ENCODE measurements around the gene CDKN1A. TPM values are rescaled to one million over a fixed set of nuclear protein-coding genes. Genes with fewer than 3 reads are reported as not detected.
A peak's percentile ranks its signal among the peaks of the same experiment; 100 is the strongest.

Gene CDKN1A
- total RNA-seq, 4 donors from 2014 or later, result 49.7 to 137 (median 81.7) TPM

- WGBS, 2 donors (ENCODE audit: low coverage in 1 of 2), result 89 to 91% methylated on average over 5 to 7 of the region's 11 CpGs
- H3K27ac ChIP-seq, result no peak overlapping the region
- H3K27me3 ChIP-seq, result no peaks in the 10 kb centered on the region
- H3K4me1 ChIP-seq, result peaks cover 0 to 14% (median 8%) of the 10 kb centered on the region in 3 donors
- TF ChIP-seq EP300 (IDR thresholded peaks at IDR 0.05) (no peak), CTCF (IDR thresholded peaks at IDR 0.05) (no peak), POLR2A (IDR thresholded peaks at IDR 0.05) (no peak), POLR2AphosphoS5 (IDR thresholded peaks at IDR 0.05) (no peak)
- no peak overlapping the region for H3K4me3 ChIP-seq
- H3K9me3 ChIP-seq, result no peaks in the 10 kb centered on the region
- no peak for ATAC-seq
- H3K36me3 ChIP-seq, result no peaks in the 10 kb centered on the region
Observed at GRCh38 chr6:36639171-36639808, 39.2 kb upstream of the CDKN1A start.

- Histone ChIP-seq H3K4me1 (peaks cover 0 to 14% (median 8%) of the 10 kb centered on the region in 3 donors), H3K9me3 (no peaks in the 10 kb centered on the region), H3K27me3 (no peaks in the 10 kb centered on the region), H3K36me3 (no peaks in the 10 kb centered on the region), H3K4me3 (no peak overlapping the region), H3K27ac (no peak overlapping the region)
- WGBS, 2 donors (ENCODE audit: low coverage in 1 of 2), result 83 to 88% methylated on average over 1 to 2 of the region's 3 CpGs
- ATAC-seq, result no peak
- TF ChIP-seq EP300 (IDR thresholded peaks at IDR 0.05) (no peak), POLR2AphosphoS5 (IDR thresholded peaks at IDR 0.05) (no peak)
Observed at GRCh38 chr6:36641543-36641942, 37.0 kb upstream of the CDKN1A start.

- TF ChIP-seq CTCF (IDR thresholded peaks at IDR 0.05) (no peak), POLR2AphosphoS5 (IDR thresholded peaks at IDR 0.05) (peak; percentile 27), EP300 (IDR thresholded peaks at IDR 0.05) (no peak), POLR2A (IDR thresholded peaks at IDR 0.05) (no peak)
- 26% methylated on average over 3 of the region's 8 CpGs; no CpG with 5 or more reads in 1 of the 2 donors for WGBS, 2 donors (ENCODE audit: low coverage in 1 of 2)
- Histone ChIP-seq H3K4me3 (no peak overlapping the region), H3K36me3 (no peaks in the 10 kb centered on the region), H3K27me3 (no peaks in the 10 kb centered on the region), H3K27ac (peak overlapping the region in 3 of 4 donors; percentile 39 to 51 (median 51)), H3K9me3 (no peaks in the 10 kb centered on the region), H3K4me1 (peaks cover 0 to 14% (median 8%) of the 10 kb centered on the region in 3 donors)
- peak; percentile 93 for ATAC-seq
Observed at GRCh38 chr6:36642913-36643817, 35.3 kb upstream of the CDKN1A start.

GRCh38 chr6:36643977-36644376 is 34.5 kb upstream of the CDKN1A start:
- Histone ChIP-seq H3K4me3 (no peak overlapping the region), H3K4me1 (peaks cover 0 to 14% (median 8%) of the 10 kb centered on the region in 3 donors), H3K27me3 (no peaks in the 10 kb centered on the region), H3K27ac (no peak overlapping the region), H3K9me3 (no peaks in the 10 kb centered on the region), H3K36me3 (no peaks in the 10 kb centered on the region)
- 87 to 89% methylated on average over 2 to 4 of the region's 4 CpGs for WGBS, 2 donors (ENCODE audit: low coverage in 1 of 2)
- TF ChIP-seq POLR2A (IDR thresholded peaks at IDR 0.05), result no peak
- TF ChIP-seq CTCF (IDR thresholded peaks at IDR 0.05), result no peak
- TF ChIP-seq POLR2AphosphoS5 (IDR thresholded peaks at IDR 0.05), result no peak
- no peak for TF ChIP-seq EP300 (IDR thresholded peaks at IDR 0.05)
- no peak for ATAC-seq

GRCh38 chr6:36649086-36649485 is 29.4 kb upstream of the CDKN1A start:
- Histone ChIP-seq H3K4me1 (peaks cover 0 to under 1% (median 0%) of the 10 kb centered on the region in 3 donors), H3K27ac (no peak overlapping the region), H3K36me3 (no peaks in the 10 kb centered on the region), H3K27me3 (no peaks in the 10 kb centered on the region), H3K9me3 (no peaks in the 10 kb centered on the region), H3K4me3 (no peak overlapping the region)
- TF ChIP-seq CTCF (IDR thresholded peaks at IDR 0.05) (no peak), POLR2A (IDR thresholded peaks at IDR 0.05) (no peak), POLR2AphosphoS5 (IDR thresholded peaks at IDR 0.05) (no peak), EP300 (IDR thresholded peaks at IDR 0.05) (no peak)
- ATAC-seq, result no peak
- 80 to 82% methylated on average over 3 of the region's 3 CpGs for WGBS, 2 donors (ENCODE audit: low coverage in 1 of 2)

All from gastroesophageal sphincter (tissue), 4 donors.